ENCODE data around the gene GNG10.

The GNG10 gene

GRCh38 chr9:111649016-111649415, 12.4 kb upstream of the GNG10 start:
- TF ChIP-seq, protein P1, sequence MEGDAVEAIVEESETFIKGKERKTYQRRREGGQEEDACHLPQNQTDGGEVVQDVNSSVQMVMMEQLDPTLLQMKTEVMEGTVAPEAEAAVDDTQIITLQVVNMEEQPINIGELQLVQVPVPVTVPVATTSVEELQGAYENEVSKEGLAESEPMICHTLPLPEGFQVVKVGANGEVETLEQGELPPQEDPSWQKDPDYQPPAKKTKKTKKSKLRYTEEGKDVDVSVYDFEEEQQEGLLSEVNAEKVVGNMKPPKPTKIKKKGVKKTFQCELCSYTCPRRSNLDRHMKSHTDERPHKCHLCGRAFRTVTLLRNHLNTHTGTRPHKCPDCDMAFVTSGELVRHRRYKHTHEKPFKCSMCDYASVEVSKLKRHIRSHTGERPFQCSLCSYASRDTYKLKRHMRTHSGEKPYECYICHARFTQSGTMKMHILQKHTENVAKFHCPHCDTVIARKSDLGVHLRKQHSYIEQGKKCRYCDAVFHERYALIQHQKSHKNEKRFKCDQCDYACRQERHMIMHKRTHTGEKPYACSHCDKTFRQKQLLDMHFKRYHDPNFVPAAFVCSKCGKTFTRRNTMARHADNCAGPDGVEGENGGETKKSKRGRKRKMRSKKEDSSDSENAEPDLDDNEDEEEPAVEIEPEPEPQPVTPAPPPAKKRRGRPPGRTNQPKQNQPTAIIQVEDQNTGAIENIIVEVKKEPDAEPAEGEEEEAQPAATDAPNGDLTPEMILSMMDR (conservative IDR thresholded peaks at IDR 0.05; ENCODE audit: low read length): no peak
- DNase-seq (ENCODE audit: low read depth): no peak
- no peak overlapping the region for H3K4me3 ChIP-seq (ENCODE audit: low read length)

DNA sequence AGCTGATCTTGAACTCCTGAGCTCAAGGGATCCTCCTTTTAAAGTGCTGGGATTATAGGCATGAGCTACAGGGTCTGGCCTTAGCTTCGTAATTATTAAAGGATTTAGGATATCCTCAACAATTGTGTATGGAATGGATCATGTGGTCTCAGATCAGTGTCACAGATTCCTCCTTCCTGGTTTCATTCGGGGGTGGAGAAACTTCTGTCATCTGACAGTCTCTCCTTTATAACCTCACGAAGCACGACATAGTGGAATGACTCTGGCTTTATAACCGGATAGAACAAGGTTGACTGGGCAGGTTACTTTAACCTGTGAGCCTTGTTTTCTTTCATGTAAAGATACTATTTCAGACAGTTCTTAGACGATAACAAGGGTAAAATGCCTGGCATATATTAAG, 4.4 kb upstream of the GNG10 start:
- H3K4me3 ChIP-seq (ENCODE audit: low read length): no peak overlapping the region
- TF ChIP-seq, protein P1 (conservative IDR thresholded peaks at IDR 0.05; ENCODE audit: low read length): no peak
- no peak for DNase-seq (ENCODE audit: low read depth)

- no peak for DNase-seq (ENCODE audit: low read depth)
- TF ChIP-seq, protein P1 (conservative IDR thresholded peaks at IDR 0.05; ENCODE audit: low read length): no peak
- no peak overlapping the region for H3K4me3 ChIP-seq (ENCODE audit: low read length)
These were observed 2.5 kb upstream of the GNG10 start for GRCh38 chr9:111658943-111659342.

DNA sequence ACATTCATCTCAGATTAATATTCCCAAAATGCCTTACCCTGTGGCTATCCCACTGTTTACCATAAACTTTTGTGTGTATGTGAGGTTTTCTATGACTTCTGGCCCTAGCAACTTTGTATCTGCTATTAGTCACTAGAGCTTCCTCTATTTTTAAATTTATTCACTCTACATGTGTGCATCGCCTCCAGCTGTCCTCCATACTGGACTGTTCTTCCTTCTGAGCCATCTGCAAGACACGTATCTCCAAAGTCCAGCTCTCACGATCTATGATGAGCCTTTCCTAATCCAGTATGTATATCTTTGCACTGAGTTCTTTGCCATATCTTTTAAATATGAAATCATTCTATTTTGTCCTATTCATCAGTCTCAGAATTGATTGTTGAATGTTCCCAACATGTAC, 1.7 kb upstream of the GNG10 start:
- no peak for DNase-seq (ENCODE audit: low read depth)
- H3K4me3 ChIP-seq (ENCODE audit: low read length): no peak overlapping the region
- TF ChIP-seq, protein P1 (conservative IDR thresholded peaks at IDR 0.05; ENCODE audit: low read length): no peak

GRCh38 chr9:111661802-111662521, 557 bp downstream of the GNG10 start:
- peak overlapping the region; percentile 80 for H3K4me3 ChIP-seq (ENCODE audit: low read length)
- peak; percentile 35 for DNase-seq (ENCODE audit: low read depth)
- TF ChIP-seq, protein P1 (conservative IDR thresholded peaks at IDR 0.05; ENCODE audit: low read length): no peak

DNA sequence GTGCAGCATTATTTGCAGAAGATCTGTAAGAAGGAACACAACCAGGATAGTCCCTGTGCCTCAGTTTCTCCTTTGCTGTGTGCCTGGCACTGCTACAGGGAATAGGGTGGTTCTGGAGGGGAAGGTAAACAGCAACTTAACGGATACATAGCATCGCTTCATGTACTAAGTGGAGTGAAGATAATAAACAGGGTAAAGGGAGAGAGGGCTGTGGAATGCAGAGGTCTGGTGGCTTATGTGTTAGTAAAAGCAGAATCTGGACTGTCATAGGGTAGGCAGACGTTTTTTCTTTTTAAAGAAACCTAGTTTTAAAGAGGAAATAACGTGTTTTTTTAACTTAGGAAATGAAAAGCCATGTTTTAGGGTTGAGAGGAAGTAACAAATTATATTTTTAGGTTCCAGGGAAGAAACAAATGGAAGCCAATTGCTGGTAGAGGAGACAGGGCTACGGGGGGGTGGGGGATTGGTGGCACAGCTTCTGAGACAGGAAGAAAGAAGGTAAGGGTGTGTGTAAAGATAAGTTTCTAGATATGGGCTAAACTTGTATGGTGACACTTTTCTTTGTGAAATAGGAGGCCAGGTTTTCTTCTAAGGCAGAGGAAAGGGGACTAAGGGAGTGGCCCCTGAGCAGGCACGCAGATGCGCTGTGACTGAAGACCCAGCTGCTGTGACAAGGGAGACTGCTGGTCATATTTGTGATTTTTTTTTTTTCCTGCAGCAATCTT, 1.3 kb downstream of the GNG10 start:
- no peak for DNase-seq (ENCODE audit: low read depth)
- TF ChIP-seq, protein P1 (conservative IDR thresholded peaks at IDR 0.05; ENCODE audit: low read length): no peak
- H3K4me3 ChIP-seq (ENCODE audit: low read length): peak overlapping the region; percentile 80

Measured in AG10803 (cell line).